ENCODE measurements around the gene CLSTN2.

DNA sequence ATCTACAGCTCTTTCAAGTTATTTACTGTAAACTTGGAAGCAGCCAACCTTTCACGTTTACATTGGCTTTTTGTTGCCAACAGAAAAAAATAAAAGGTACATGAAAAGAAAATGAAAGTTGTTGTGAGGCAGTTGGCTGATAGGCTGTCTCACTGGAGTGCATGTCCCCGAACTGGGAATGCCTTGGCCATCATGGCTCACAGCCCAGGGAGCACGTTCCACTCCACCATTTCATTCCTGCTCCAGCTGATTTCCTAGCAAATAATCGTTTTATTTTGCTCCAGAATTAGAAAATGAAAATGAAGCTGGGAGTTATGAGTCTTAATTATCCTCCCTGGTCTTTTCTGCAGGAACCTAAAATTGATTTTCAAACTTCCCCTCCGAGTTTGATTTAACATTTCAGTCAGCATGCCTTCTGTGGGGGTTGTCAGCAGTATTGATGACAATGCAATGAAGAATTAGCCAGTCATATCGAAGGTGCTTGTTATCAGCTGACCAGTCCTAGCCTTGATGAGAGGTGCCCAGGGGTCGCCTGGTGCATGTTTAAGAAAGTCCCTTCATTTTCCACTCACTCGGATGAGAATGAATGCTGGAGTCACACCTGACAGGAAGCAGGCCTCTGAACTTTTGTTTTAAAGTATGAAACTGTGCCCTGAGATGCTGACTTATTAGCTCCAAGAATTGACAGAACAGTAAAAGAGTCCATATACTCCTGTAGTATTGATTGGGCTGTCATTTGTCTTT lies 449.2 kb downstream of the CLSTN2 start:
- no peak for TF ChIP-seq NFRKB (IDR thresholded peaks at IDR 0.05)
- TF ChIP-seq SP1 (IDR thresholded peaks at IDR 0.05), result no peak
- no peak for TF ChIP-seq PKNOX1 (IDR thresholded peaks at IDR 0.05)
- TF ChIP-seq FOXA1 (IDR thresholded peaks at IDR 0.05), result no peak
- no peak for TF ChIP-seq ARNT (IDR thresholded peaks at IDR 0.05)

All from HEK293T (cell line).